Neutrophil (primary cell): ENCODE measurements around the gene ARL8B.

Source experiments
- H3K27ac ChIP-seq: fragments of 200-600 bp; sonication (generic); 2 replicates; pipeline ENCODE4 v1.5.1; 2016; ENCODE audit warnings: mild to moderate bottlenecking, moderate library complexity
- H3K27me3 ChIP-seq: fragments of 200-600 bp; sonication (generic); 2 replicates; pipeline ENCODE4 v1.6.0; 2016; ENCODE audit warnings: mild to moderate bottlenecking
- H3K36me3 ChIP-seq: fragments of 200-600 bp; sonication (generic); 2 replicates; pipeline ENCODE4 v1.5.1; 2017
- H3K4me1 ChIP-seq, 2 experiments: fragments of 200-600 bp in 1 of 2; sonication (generic) in 1 of 2; 1 replicate in 1 of 2; 2 replicates in 1 of 2; pipeline versions ENCODE4 v1.5.1 to v1.6.1; 2013 to 2016; ENCODE audit warnings: low read depth in 1 of 2, low read length in 1 of 2, mild to moderate bottlenecking in 1 of 2, moderate library complexity in 1 of 2; ENCODE audit not compliant: control insufficient read depth in 1 of 2, insufficient read depth in 1 of 2
- H3K4me3 ChIP-seq, 2 experiments: fragments of 200-600 bp in 1 of 2; sonication (generic) in 1 of 2; 1 replicate in 1 of 2; 2 replicates in 1 of 2; pipeline ENCODE4 v1.5.1; 2013 to 2016; ENCODE audit warnings: low read depth in 1 of 2, low read length in 1 of 2, mild to moderate bottlenecking in 1 of 2, moderate library complexity in 1 of 2
- H3K9me3 ChIP-seq: fragments of 200-600 bp; sonication (generic); 2 replicates; pipeline ENCODE4 v1.5.1; 2016
- CTCF ChIP-seq: fragments of 200-600 bp; sonication (generic); IDR thresholded peaks from 2 replicates; pipeline ENCODE4 v1.5.1; 2016; ENCODE audit warnings: antibody characterized with exemption

ARL8B gene

DNA sequence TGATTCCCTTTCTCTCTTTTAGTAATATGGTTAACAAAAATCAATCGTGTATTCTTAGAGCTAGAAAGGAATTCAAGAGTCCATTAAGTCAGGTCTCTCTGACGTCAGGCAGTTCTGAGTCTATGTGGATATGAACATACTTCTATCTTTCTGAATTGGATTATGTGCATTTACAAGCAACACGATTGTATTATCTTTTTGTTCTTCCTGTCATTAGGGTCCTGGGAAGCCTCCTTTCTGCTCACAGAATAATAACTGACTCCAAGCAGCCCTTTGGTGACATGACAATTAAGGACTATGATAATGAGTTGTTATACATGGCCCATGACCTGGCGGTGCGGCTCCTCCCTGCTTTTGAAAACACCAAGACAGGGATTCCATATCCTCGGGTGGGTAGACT is 79.4 kb downstream of the ARL8B start:
- H3K27ac ChIP-seq = no peak overlapping the region
- H3K4me1 ChIP-seq = peaks cover 27 to 33% of the 10 kb centered on the region in 2 experiments
- no peaks in the 10 kb centered on the region for H3K27me3 ChIP-seq
- peaks cover 61% of the 10 kb centered on the region for H3K36me3 ChIP-seq
- TF ChIP-seq CTCF = no peak
- no peaks in the 10 kb centered on the region for H3K9me3 ChIP-seq
- no peak overlapping the region for H3K4me3 ChIP-seq

- no peak for TF ChIP-seq CTCF
- Histone ChIP-seq H3K4me1 (peaks cover 23 to 26% of the 10 kb centered on the region in 2 experiments), H3K27ac (peak overlapping the region; percentile 21), H3K36me3 (peaks cover 67% of the 10 kb centered on the region), H3K27me3 (no peaks in the 10 kb centered on the region), H3K4me3 (no peak overlapping the region), H3K9me3 (no peaks in the 10 kb centered on the region)
Observed at GRCh38 chr3:5202222-5202621, 80.1 kb downstream of the ARL8B start.

DNA sequence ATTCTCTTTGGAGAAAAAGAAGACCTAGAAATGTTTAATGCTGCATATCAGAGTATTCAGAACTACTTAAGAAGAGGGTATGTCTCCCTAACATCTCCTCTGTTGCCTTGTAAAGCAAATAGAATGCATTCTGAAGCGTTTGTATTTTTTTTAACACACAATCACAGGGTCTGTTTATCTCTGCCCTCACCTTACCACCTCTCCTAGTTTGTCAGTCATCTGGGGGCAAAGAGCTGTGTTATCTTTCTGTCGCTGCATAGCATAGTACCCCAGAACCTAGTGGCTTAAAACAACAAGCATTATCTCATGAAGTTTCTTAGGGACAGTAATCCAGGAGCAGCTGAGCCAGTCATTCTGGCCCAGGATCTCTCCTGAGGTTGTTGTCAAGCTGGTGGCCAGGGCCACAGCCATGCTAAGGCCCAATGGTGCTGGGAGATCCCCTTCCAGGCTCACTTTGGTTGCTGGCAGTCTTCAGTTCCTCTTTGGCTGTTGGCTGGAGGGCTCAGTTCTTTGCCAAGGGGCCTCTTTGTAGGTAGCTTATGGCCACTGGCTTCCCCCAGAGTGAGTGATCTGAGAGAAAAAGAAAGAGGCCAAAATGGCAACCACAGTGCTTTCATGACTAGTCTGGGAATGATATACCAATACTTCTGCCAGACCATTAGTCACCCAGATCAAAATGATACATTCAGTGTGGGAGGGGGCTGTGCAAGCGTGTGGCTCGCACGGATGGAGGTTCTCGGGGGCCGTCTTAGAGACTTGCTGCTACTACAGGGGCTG is 83.3 kb downstream of the ARL8B start:
- peaks cover 93% of the 10 kb centered on the region for H3K36me3 ChIP-seq
- no peak overlapping the region for H3K4me3 ChIP-seq
- no peaks in the 10 kb centered on the region for H3K27me3 ChIP-seq
- no peak overlapping the region for H3K27ac ChIP-seq
- no peak for TF ChIP-seq CTCF
- H3K9me3 ChIP-seq = no peaks in the 10 kb centered on the region
- H3K4me1 ChIP-seq = no peaks in the 10 kb centered on the region

DNA sequence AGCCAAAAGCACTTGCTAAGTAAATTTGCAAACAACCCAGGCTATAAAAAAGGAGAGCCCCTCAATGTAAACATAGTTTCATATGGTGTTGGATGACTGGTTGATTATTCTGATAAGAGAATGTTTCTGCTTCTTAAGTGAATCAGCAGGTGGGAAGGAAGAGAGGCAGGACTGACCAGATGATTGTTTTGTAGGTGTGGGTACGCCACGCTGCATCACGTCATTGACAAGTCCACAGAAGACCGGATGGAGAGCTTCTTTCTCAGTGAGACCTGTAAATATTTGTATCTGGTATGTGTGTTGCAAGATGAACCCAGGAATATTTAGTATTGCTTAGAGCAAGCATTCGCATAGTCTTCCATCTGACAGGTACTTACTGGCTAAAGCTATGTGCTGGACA is 88.8 kb downstream of the ARL8B start:
- no peaks in the 10 kb centered on the region for H3K27me3 ChIP-seq
- no peak for TF ChIP-seq CTCF
- H3K4me3 ChIP-seq = no peak overlapping the region
- H3K36me3 ChIP-seq = peaks cover 100% of the 10 kb centered on the region
- no peaks in the 10 kb centered on the region for H3K4me1 ChIP-seq
- H3K27ac ChIP-seq = no peak overlapping the region
- H3K9me3 ChIP-seq = no peaks in the 10 kb centered on the region

GRCh38 chr3:5212628-5213573 is 90.8 kb downstream of the ARL8B start:
- Histone ChIP-seq H3K9me3 (no peaks in the 10 kb centered on the region), H3K27me3 (no peaks in the 10 kb centered on the region), H3K36me3 (peaks cover 100% of the 10 kb centered on the region), H3K4me1 (no peaks in the 10 kb centered on the region), H3K27ac (peak overlapping the region; percentile 4), H3K4me3 (no peak overlapping the region)
- TF ChIP-seq CTCF = no peak
